GM12878 (cell line): ENCODE data around the gene ADAMTS19. TPM values are rescaled to one million over a fixed set of nuclear protein-coding genes. Genes with fewer than 3 reads are reported as not detected.

Source experiments
- ATAC-seq: fragments of 200-7000 bp; cut with Tn5 transposase; 3 replicates; pipeline ENCODE4 v1.9.1; 2020; ENCODE audit warnings: mild to moderate bottlenecking, moderate library complexity
- BruUV-seq: library from RNA; stranded (reverse); fragments of 400-500 nt; replicated peaks from 2 replicates; lab custom pipeline; 2021; lab: Mats Ljungman, UMichigan
- CTCF ChIA-PET: fragments of 300-600 bp; sonication (Branson Sonifier 250); formaldehyde crosslinking; extraction: SDS; loops from one replicate; lab custom pipeline; 2021; ENCODE audit warnings: inconsistent platforms; lab: Yijun Ruan, JAX
- POLR2A ChIA-PET: fragments of 350-600 bp; formaldehyde crosslinking; extraction: SDS; loops from one replicate; lab custom pipeline; 2021; ENCODE audit warnings: inconsistent platforms; lab: Charles Lee
- RAD21 ChIA-PET: fragments of 300-600 bp; sonication (Branson Sonifier 250); formaldehyde crosslinking; loops from one replicate; lab custom pipeline; 2023; ENCODE audit warnings: antibody characterized with exemption; ENCODE audit not compliant: unreplicated experiment; lab: Charles Lee
- SMC1A ChIA-PET: fragments of 300-600 bp; sonication (Branson Sonifier 250); formaldehyde crosslinking; loops from one replicate; lab custom pipeline; 2023; ENCODE audit not compliant: unreplicated experiment, uncharacterized antibody; lab: Charles Lee
- DNase-seq: peaks from one replicate; pipeline ENCODE4 v3.0.0-alpha.2; 2011; ENCODE audit warnings: low read depth, low spot score
- FAIRE-seq: peaks from 3 replicates; lab custom pipeline; 2011; peaks lifted over from hg19 to GRCh38; lab: Jason Lieb, UNC
- H2AFZ ChIP-seq: 2 replicates; pipeline ENCODE4 v1.6.0; 2011; ENCODE audit warnings: low read depth, low read length, control low read depth; ENCODE audit not compliant: control insufficient read depth
- H3K27ac ChIP-seq: 2 replicates; pipeline ENCODE4 v1.5.1; 2011; ENCODE audit warnings: control low read depth; ENCODE audit not compliant: control insufficient read depth, insufficient read depth
- H3K27me3 ChIP-seq, 2 experiments: replicated peaks in 1 of 2; 2 replicates each; pipeline versions ENCODE4 v1.6.0 to v1.6.1; 2011; ENCODE audit warnings: low read length in 1 of 2; ENCODE audit not compliant: control insufficient read depth in 2 of 2, insufficient read depth in 2 of 2
- H3K36me3 ChIP-seq, 2 experiments: 2 replicates each; pipeline ENCODE4 v1.5.1; 2011; ENCODE audit warnings: low read length in 1 of 2; ENCODE audit not compliant: control insufficient read depth in 2 of 2, insufficient read depth in 2 of 2
- H3K4me1 ChIP-seq: 2 replicates; pipeline ENCODE4 v1.6.1; 2011; ENCODE audit warnings: mild to moderate bottlenecking, low read length, moderate library complexity, mixed read lengths; ENCODE audit not compliant: control insufficient read depth, insufficient read depth
- H3K4me2 ChIP-seq: 2 replicates; pipeline ENCODE4 v1.6.0; 2011; ENCODE audit warnings: control low read depth; ENCODE audit not compliant: control insufficient read depth, insufficient read depth
- H3K4me3 ChIP-seq: fragments of 200-600 bp; sonication (generic); 2 replicates; pipeline ENCODE4 v1.5.1; 2016
- H3K79me2 ChIP-seq: 2 replicates; pipeline ENCODE4 v1.6.0; 2011; ENCODE audit warnings: low read length; ENCODE audit not compliant: control insufficient read depth, insufficient read depth
- H3K9ac ChIP-seq: 2 replicates; pipeline ENCODE4 v1.8.0; 2011; ENCODE audit warnings: low read length, control low read depth, mixed read lengths; ENCODE audit not compliant: control insufficient read depth, insufficient read depth
- H3K9me3 ChIP-seq: replicated peaks from 3 replicates; pipeline ENCODE4 v1.5.1; 2011; ENCODE audit warnings: mild to moderate bottlenecking, low read length; ENCODE audit not compliant: control insufficient read depth, insufficient read depth
- H4K20me1 ChIP-seq: 2 replicates; pipeline ENCODE4 v1.6.0; 2011; ENCODE audit not compliant: control insufficient read depth, insufficient read depth
- FOXM1 ChIP-seq: IDR thresholded peaks from 2 replicates; pipeline ENCODE4 v1.6.1; 2012; ENCODE audit warnings: low read depth, mild to moderate bottlenecking, inconsistent platforms, low read length, moderate library complexity
- GATAD2B ChIP-seq: fragments of 450-650 bp; conservative IDR thresholded peaks from 2 replicates; pipeline ENCODE4 v1.6.1; 2017; ENCODE audit warnings: low read depth, mild to moderate bottlenecking, moderate library complexity
- LARP7 ChIP-seq: fragments of 450-650 bp; IDR thresholded peaks from 2 replicates; pipeline ENCODE4 v1.6.1; 2017; ENCODE audit warnings: mild to moderate bottlenecking
- MYB ChIP-seq: fragments of 150-350 bp; IDR thresholded peaks from 2 replicates; pipeline ENCODE4 v1.6.1; 2014; ENCODE audit warnings: mild to moderate bottlenecking, low read depth, low read length, borderline replicate concordance
- NRF1 ChIP-seq: conservative IDR thresholded peaks from 2 replicates; pipeline ENCODE4 v1.6.1; 2011; ENCODE audit warnings: mild to moderate bottlenecking, low read depth, low read length, improper control_type of control experiment
- PAX5 ChIP-seq: IDR thresholded peaks from 2 replicates; pipeline ENCODE4 v1.6.1; 2011; ENCODE audit warnings: low read depth, low read length, borderline replicate concordance
- STAT1 ChIP-seq: fragments of 450-650 bp; conservative IDR thresholded peaks from 2 replicates; pipeline ENCODE4 v1.6.1; 2014; ENCODE audit warnings: antibody characterized with exemption, mild to moderate bottlenecking
- TAF1 ChIP-seq: IDR thresholded peaks from 2 replicates; pipeline ENCODE4 v1.6.1; 2011; ENCODE audit warnings: mild to moderate bottlenecking, low read depth, low read length, borderline replicate concordance
- ZNF217 ChIP-seq: fragments of 450-650 bp; IDR thresholded peaks from 2 replicates; pipeline ENCODE4 v1.6.1; 2017; ENCODE audit warnings: antibody characterized with exemption, mild to moderate bottlenecking
- ZNF384 ChIP-seq: IDR thresholded peaks from 2 replicates; pipeline ENCODE4 v1.6.1; 2012; ENCODE audit warnings: low read depth, mild to moderate bottlenecking, low read length, improper control_type of control experiment, borderline replicate concordance
- ZNF592 ChIP-seq: fragments of 450-650 bp; IDR thresholded peaks from 2 replicates; pipeline ENCODE4 v1.6.1; 2017; ENCODE audit warnings: mild to moderate bottlenecking, moderate library complexity
- WGBS: methylation state at CpG from one replicate; pipeline ENCODE4 v1.1.6; 2016; ENCODE audit warnings: low lambda C conversion rate; ENCODE audit not compliant: insufficient replicate concordance, insufficient coverage; ENCODE audit errors: missing lambda C conversion rate; 5-methylcytosine and 5-hydroxymethylcytosine counted together
- in situ Hi-C: fragments of 300-500 bp; cut with MboI; formaldehyde crosslinking; loops from 9 replicates; pipeline ENCODE4 v1.14.3; 2018; ENCODE audit warnings: mixed read lengths
- intact Hi-C: fragments of 100-400 bp; cut with micrococcal nuclease; formaldehyde crosslinking; loops from one replicate; pipeline ENCODE4 v1.14.2; 2022; ENCODE audit not compliant: unreplicated experiment
- polyA plus RNA-seq, 11 experiments: library from polyadenylated mRNA; depleted of rRNA in 4 of 11; unstranded in 6 of 11; stranded (reverse) in 5 of 11; fragments of >200 nt; fragmentation: Nextera tagmentation in 4 of 11; fragmentation: Illumina TruSeq in 1 of 11; extraction: Ambion mirVana in 4 of 11; extraction: Trizol in 1 of 11; gene quantifications; 1 replicate in 1 of 11; 2 replicates in 10 of 11; pipeline versions ENCODE4 v1.2.1 to v1.2.3, GENCODE V29; 2011 to 2016; ENCODE audit warnings: inconsistent platforms in 2 of 11, missing spikeins in 2 of 11, low read depth in 1 of 11
- total RNA-seq, 4 experiments: library from RNA; depleted of rRNA in 3 of 4; stranded (reverse); fragments of >200 nt in 3 of 4; fragmentation: Illumina TruSeq in 1 of 4; extraction: Trizol in 1 of 4; gene quantifications; 2 replicates each; pipeline versions ENCODE4 v1.2.1 to v1.2.3, GENCODE V29; 2013 to 2021
- TF ChIP-seq, protein P1 (sequence below): fragments of 450-650 bp; IDR thresholded peaks from 2 replicates; pipeline ENCODE4 v1.6.1; 2017; ENCODE audit warnings: antibody characterized with exemption, mild to moderate bottlenecking, moderate library complexity
- TF ChIP-seq, protein P2 (sequence below): IDR thresholded peaks from 2 replicates; pipeline ENCODE4 v1.6.1; 2012; ENCODE audit warnings: low read depth, low read length, improper control_type of control experiment

Gene ADAMTS19
- total and polyA plus RNA-seq, 10 of the 15 experiments (the other 5 are each of a cell fraction or from before 2014, with no cell fraction given), result not detected

DNA sequence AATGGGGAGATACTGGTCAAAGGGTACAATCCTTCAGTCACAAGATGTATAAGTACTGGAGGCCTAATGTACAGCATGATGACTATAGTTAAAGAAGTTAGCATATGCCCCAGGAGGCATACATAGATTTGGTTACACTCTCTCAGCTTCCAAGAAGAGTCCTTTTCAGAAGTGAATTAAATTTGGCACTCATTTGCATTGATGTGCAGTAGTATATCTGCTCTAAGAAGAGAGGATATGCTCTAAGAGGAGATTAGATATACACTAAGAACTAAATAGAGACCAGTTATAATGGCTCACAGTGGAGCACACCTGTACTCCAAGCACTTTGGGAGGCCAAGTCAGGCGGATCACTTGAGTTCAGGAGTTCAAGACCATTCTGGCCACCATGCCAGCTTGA is 148.3 kb downstream of the ADAMTS19 start:
- no peak overlapping the region for H3K4me2 ChIP-seq
- in situ Hi-C loops (no loop called here), intact Hi-C loops (no loop called here)
- no peak overlapping the region for H3K9ac ChIP-seq
- no peaks in the 10 kb centered on the region for H3K4me1 ChIP-seq
- no peak overlapping the region for H2AFZ ChIP-seq
- no peaks in the 10 kb centered on the region for H4K20me1 ChIP-seq
- RAD21 ChIA-PET, result no interaction called here
- DNase-seq, result no peak
- SMC1A ChIA-PET, result no interaction called here
- BruUV-seq, result no TSS peak
- CTCF ChIA-PET, result no interaction called here
- FAIRE-seq, result no peak
- no peaks in the 10 kb centered on the region for H3K79me2 ChIP-seq
- POLR2A ChIA-PET, result no interaction called here
- H3K4me3 ChIP-seq, result no peak overlapping the region
- no peak for ATAC-seq
- no peak overlapping the region for H3K27ac ChIP-seq
- H3K9me3 ChIP-seq, result no peaks in the 10 kb centered on the region
- no peaks in the 10 kb centered on the region for H3K27me3 ChIP-seq
- H3K36me3 ChIP-seq, result no peaks in the 10 kb centered on the region
- TF ChIP-seq GATAD2B (no peak), ZNF384 (no peak), NRF1 (no peak), MYB (no peak), STAT1 (no peak), FOXM1 (no peak), LARP7 (no peak), PAX5 (no peak), ZNF217 (no peak), ZNF592 (no peak), TAF1 (no peak)
- TF ChIP-seq, protein P1, sequence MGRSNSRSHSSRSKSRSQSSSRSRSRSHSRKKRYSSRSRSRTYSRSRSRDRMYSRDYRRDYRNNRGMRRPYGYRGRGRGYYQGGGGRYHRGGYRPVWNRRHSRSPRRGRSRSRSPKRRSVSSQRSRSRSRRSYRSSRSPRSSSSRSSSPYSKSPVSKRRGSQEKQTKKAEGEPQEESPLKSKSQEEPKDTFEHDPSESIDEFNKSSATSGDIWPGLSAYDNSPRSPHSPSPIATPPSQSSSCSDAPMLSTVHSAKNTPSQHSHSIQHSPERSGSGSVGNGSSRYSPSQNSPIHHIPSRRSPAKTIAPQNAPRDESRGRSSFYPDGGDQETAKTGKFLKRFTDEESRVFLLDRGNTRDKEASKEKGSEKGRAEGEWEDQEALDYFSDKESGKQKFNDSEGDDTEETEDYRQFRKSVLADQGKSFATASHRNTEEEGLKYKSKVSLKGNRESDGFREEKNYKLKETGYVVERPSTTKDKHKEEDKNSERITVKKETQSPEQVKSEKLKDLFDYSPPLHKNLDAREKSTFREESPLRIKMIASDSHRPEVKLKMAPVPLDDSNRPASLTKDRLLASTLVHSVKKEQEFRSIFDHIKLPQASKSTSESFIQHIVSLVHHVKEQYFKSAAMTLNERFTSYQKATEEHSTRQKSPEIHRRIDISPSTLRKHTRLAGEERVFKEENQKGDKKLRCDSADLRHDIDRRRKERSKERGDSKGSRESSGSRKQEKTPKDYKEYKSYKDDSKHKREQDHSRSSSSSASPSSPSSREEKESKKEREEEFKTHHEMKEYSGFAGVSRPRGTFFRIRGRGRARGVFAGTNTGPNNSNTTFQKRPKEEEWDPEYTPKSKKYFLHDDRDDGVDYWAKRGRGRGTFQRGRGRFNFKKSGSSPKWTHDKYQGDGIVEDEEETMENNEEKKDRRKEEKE, result no peak
- TF ChIP-seq, protein P2, sequence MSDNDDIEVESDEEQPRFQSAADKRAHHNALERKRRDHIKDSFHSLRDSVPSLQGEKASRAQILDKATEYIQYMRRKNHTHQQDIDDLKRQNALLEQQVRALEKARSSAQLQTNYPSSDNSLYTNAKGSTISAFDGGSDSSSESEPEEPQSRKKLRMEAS, result no peak
- WGBS, result 0% methylated on average over 1 of the region's 1 CpG
